ENCODE measurements around the gene VN1R5. TPM values are rescaled to one million over a fixed set of nuclear protein-coding genes. Genes with fewer than 3 reads are reported as not detected.
"Not testable (repeated sequence)": the region's sequence is repeated elsewhere in the genome, so short reads cannot be mapped to it uniquely, and the experiment has no call there.

The VN1R5 gene
- total RNA-seq, 1 experiment from 2014 or later, result not detected

DNA sequence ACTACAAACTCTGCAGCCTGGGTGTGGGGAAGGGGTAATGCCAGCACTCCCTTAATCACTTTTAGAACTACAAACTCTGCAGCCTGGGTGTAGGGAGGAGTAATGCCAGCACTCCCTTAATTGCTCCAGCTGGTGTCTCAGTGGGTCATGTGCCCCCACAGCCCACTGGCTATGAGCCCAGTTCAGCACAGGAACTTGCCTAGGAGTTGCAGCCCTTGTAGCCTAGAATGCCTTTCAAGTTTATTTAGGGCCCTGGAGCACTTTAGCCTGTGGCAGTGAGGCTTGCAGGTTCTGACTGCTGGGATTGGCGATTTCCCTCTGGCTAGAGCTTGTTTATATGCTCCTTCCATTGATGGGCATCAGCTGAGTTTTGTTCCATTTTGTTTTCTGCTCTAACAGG is 17.1 kb downstream of the VN1R5 start:
- DNase-seq (ENCODE audit: low spot score), result no peak

DNA sequence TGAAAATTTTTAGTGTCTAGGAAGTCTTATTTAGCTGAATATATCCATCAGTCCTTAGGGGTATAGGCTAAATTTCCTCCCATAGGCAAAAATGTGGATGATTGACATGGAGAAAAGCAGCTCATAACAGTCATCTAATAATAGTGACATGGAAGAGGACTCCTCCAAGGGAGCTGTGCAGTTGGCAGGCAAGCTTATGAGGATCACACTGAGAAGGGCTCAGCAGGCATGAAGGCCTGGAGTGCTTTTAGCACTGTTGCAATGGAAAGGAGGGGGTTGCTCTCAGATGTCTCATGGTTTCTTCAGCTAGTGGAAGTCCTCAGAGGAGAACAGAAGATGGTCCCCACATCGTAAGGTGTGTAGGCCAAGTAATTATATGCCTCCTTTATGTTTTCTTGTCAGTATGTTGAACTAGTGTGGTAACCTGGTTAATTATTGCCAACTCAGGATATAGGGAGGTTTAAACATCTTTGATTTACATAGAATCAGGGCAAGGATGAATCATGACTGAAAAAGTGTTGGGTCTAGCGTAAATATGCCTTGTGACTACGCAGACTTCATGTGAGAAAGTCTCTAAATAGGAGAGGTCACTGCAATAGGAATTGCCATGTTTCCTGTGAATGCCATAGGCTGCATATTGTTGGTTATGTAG is 18.9 kb downstream of the VN1R5 start:
- DNase-seq (ENCODE audit: low spot score), result peak; percentile 11

DNA sequence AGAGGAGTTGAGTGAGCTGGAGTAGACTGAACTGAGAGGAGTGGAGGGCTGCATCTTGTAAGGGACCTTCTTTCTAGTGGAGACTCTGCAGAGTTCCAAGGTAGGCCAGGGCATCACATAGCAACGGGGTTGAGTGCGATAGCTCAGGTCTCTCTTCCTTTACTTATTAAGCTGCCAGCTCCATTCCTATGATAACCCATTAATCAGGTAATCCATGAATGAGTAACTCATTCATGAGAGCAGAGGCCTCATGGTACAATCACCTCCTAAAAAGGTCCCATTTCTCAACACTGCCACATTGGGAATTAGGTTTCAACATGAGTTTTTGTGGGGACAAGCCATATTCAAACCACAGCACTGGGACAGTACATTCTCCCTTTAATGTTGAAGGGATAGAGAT is 21.3 kb downstream of the VN1R5 start:
- no peak for DNase-seq (ENCODE audit: low spot score)

- DNase-seq (ENCODE audit: low spot score), result no peak
Observed at GRCh38 chr1:247281001-247281574, 25.2 kb downstream of the VN1R5 start.

DNA sequence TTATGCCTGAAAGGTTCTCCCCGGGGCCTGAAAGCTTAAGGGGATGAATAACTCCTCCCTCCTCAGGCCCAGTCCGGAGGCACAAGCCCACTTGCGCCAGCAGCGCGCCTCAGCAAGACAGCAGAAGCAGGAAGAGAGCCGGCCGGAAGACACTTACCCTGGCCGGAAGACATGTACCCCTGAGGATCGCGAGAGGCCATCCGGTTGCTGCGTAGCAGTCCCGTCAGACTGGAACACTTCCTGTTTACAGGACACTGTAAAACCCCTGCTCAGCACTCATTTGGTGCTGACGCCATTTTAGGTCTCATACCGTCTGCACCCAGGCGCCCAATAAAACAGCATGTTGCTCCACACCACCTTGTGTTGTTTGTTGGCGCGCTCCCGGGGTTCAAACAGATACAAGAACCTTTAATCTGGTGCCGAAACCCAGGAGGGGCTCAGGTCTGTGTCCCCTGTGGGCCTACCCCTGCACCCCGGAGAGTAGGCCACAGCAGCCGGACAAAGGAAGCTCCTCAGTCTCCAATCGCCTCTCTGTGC is 30.3 kb downstream of the VN1R5 start:
- DNase-seq (ENCODE audit: low spot score), result no peak

- DNase-seq (ENCODE audit: low spot score), result no peak
Observed at GRCh38 chr1:247287460-247287859, 31.6 kb downstream of the VN1R5 start.

DNA sequence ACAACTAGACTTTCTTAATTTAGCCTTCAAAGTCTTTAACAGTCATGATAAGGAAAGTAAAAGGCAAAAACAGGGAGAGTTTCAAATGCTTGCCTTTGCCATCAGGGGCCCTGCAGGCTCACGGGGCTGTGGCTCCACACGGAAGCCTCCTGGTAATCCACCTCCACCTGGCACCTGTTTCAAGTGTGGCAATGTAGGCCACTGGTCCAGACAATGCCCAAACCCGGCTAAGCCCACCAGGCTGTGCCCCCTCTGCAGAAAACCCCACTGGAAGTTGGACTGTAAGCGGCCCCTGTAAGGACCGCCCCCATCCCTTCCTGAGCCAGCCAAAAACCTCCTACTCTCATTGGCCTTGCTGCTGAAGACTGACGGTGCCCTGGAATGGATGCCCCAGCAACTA is 32.5 kb downstream of the VN1R5 start:
- no peak for DNase-seq (ENCODE audit: low spot score)

- DNase-seq (ENCODE audit: low spot score), result not testable (repeated sequence)
Observed at GRCh38 chr1:247289274-247289892, 33.5 kb downstream of the VN1R5 start.

DNA sequence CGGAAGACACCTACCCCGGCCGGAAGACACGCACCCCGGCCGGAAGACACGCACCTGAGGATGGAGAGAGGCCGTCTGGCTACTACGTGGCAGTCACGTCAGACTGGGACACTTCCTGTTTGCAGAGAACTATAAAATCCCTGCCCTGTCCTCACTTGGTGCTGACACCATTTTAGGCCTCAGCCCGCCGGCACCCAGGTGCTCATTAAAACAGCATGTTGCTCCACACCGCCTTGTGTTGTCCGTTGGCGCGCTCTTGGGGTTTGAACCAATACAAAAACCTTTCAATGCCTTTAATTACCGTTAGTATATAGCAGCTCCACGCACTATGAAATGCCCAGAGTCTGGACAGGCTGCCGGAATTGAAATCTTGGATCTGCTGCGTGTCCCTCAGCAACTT is 34.7 kb downstream of the VN1R5 start:
- no peak for DNase-seq (ENCODE audit: low spot score)

- no peak for DNase-seq (ENCODE audit: low spot score)
Observed at GRCh38 chr1:247291161-247291560, 35.3 kb downstream of the VN1R5 start.

DNA sequence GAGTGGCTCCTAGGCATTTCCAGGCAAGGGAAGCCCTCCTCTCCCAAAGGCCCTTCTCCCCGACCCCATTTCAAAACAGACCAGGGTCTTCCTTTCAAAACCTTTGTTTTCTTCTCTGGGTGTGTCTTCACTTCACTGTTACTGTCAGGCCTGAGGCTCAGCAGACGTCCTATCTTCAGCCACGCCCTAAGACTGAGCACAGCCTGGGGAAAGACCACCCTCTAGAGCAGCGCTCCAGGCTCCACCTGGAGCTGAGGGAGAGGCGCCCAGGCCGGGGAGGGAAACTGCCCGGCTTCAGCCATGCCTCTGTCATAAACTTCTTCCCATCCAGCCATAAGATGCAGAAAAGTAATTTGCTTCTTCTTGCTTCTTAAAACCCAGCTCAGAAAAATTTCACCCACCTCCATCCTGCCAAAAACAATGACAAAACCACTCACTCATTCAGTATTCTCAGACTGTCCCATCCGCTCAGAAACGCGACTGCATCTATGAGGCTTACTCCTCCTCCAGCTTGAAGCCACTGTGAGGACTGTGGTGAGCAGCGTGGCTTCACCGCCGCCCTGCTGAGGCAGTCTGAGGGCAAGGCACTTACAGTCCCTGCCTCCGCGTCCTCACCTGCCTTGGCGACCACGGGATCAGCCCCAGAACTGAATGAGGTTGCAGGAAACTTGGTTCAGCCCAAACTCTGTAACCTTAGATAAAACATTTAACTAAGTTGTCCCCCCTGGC is 36.1 kb downstream of the VN1R5 start:
- DNase-seq (ENCODE audit: low spot score), result no peak

- no peak for DNase-seq (ENCODE audit: low spot score)
Observed at GRCh38 chr1:247293047-247293446, 37.2 kb downstream of the VN1R5 start.

DNA sequence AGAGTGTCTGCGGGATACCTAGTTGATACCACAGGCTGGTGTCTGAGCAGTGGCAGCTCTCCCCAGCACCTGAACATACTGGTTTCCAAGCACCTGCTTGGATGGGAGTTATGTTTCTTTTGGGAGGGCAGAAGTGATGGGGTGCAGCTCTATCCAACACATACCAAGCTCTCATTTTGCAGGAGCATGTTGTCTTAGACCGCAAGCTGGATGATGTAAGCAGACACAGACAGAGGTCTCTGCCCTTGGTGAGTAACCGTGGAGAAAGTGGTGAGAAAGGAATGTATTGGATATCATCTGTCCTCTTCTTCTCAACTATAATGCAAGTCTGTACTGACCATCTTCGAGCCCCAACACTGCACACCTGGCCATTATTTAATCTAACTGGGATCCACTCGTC is 38.4 kb downstream of the VN1R5 start:
- no peak for DNase-seq (ENCODE audit: low spot score)

DNA sequence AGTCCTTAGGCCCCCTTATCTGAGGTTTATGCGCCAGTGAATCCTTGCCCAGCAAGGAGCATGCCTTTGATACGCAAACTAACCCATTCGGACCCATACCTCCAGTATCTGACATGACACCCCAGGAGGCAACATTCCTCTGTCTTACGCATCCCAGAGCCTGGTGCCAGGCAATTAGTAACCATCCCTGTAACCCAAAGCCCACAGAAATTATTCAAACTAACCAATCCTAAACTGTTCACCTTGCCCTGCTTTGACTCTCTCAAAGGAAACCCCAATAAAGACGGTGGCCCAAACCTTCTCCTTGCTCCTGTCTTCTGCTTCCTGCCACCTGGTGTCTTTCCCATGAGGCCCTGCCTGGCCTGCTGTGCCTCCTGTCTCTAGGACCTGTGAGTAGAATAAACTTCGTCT is 39.4 kb downstream of the VN1R5 start:
- DNase-seq (ENCODE audit: low spot score), result no peak

GRCh38 chr1:247295746-247296145 is 39.9 kb downstream of the VN1R5 start:
- no peak for DNase-seq (ENCODE audit: low spot score)

DNA sequence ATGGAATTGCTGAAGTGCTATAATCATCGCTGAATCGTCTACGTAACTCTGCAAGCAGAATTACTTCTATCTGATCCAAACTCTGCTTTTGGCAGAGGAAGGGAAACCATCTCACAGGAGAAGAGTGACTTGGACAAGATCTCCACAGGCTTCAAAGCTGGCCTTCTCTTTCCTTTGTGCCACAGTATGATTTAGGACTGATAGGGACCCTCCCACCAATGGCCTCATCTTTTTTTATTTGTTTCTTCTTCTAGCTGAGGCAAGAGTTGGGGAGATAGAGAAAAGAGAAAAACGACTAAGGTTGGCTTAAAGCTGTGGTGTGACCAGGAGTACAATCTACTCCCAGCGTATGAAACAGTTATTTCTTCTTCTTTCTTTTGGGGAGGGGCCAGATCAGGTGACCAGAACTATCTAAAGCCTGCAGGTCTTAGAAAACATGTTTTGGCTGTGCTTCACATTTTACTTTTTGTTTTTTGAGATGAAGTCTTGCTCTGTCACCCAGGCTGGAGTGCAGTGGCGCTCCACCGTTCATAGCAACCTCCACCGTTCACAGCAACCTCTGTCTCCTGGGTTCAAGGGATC is 40.8 kb downstream of the VN1R5 start:
- DNase-seq (ENCODE audit: low spot score), result no peak

GRCh38 chr1:247297263-247298123 is 41.6 kb downstream of the VN1R5 start:
- no peak for DNase-seq (ENCODE audit: low spot score)

- DNase-seq (ENCODE audit: low spot score), result no peak
Observed at GRCh38 chr1:247298124-247298481, 42.2 kb downstream of the VN1R5 start.

DNA sequence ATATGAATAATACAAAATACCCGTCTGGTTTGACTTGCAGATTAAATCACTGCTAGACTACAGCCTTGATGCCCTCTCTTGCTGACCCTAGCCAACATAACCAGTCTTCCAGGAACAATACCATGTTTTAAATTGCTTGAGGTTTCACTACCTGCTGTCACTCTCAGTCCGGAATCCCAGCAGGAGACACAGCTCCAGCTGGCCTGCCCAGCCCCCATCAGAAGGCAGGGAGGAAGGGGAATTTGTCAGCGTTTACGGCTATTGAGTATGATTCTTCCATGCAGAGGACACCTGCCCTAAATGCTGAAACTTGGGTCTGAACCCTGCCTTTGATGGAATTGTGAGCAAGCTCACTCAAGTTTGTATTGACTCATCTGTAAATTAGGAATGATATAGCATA is 42.8 kb downstream of the VN1R5 start:
- no peak for DNase-seq (ENCODE audit: low spot score)

GRCh38 chr1:247299723-247300381 is 44.0 kb downstream of the VN1R5 start:
- DNase-seq (ENCODE audit: low spot score), result no peak

All from HT-29 (cell line).